Stimulated activated CD8-positive, alpha-beta memory T cell treated with anti-CD3 and anti-CD28 coated beads, Interleukin-15, amount 100 ng/mL, for 1 hour (primary cell): ENCODE measurements around the gene GRM5.
"Not testable (repeated sequence)": the region's sequence is repeated elsewhere in the genome, so short reads cannot be mapped to it uniquely, and the experiment has no call there.

Experiments used
- DNase-seq: peaks from one replicate; pipeline ENCODE4 v3.0.0-alpha.2; 2020; ENCODE audit warnings: low read depth

GRM5 gene

GRCh38 chr11:88538098-88538497 is 527.7 kb downstream of the GRM5 start:
- no peak for DNase-seq

- no peak for DNase-seq
These were observed 528.2 kb downstream of the GRM5 start for GRCh38 chr11:88537613-88538012.

DNA sequence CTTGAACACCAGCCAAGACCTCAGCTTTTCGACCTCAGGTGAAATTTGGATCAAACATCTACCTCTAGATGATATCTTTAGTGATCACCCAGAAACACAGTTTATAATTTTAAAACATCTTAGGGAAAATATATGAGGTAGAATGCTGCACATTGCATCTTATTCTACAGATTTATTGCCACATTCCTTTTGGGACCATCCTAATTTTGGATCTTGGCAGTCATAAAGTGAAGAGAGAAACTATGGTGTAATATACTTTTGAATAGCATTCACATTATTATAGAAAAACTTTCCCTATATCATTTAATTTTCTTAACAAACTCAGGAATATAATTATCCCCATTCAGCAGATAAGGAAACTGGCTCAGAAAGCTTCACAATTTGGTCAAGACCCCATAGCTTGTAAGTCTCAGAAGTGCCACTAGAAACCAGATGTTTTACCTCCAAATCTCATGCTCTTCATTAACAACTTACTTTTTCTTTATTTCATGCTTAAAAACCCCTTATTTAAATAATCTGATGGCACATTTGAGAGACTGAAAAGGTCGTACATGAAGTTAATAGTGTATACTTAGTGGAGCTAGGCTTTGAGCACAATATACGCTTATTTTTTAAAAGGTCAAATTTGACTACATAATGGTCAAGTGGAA is 529.0 kb downstream of the GRM5 start:
- DNase-seq: no peak

DNA sequence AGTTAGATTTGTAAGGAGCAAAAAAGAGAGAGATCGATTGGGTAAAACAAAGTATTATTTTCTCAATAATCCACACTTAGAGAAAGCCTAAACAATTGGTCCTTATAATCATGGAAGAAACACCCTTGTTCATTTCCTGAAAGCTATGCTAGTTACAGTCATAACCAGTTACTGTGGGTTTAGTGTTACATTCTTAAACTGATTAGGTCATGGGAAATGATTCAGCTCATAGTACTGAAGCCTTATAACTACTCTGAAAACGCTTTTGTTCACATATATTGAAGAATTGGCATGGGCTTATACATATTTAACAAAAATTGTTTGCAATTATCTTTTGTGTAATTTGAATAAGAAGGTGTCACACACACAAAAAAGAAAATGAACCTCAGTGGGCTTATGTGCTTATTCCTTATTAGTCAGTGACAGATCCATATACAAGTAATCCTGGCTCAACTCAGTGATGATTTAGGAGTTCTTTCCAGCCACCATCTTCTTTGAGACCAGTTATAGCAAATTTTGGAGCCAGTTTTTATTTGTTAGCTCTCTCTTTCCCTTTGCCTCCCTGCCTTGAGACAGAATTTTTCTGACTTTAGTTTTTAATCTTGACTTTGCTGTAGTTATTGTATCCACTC is 529.8 kb downstream of the GRM5 start:
- DNase-seq: no peak

GRCh38 chr11:88535266-88535665 is 530.5 kb downstream of the GRM5 start:
- DNase-seq: no peak

DNA sequence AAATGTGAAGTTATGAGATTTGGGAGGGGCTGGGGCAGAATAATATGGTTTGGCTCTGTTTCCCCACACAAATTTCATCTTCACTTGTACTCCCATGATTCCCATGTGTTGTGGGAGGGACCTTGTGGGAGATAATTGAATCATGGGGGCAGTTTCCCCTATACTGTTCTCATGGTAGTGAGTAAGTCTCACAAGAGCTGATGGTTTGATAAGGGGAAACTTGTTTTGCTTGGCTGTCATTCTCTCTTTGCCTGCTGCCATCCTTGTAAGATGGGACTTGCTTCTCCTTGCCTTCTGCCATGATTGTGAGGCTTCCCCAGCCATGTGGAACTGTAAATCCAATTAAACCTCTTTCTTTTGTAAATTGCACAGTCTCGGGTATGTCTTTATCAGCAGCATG is 531.1 kb downstream of the GRM5 start:
- not testable (repeated sequence) for DNase-seq

DNA sequence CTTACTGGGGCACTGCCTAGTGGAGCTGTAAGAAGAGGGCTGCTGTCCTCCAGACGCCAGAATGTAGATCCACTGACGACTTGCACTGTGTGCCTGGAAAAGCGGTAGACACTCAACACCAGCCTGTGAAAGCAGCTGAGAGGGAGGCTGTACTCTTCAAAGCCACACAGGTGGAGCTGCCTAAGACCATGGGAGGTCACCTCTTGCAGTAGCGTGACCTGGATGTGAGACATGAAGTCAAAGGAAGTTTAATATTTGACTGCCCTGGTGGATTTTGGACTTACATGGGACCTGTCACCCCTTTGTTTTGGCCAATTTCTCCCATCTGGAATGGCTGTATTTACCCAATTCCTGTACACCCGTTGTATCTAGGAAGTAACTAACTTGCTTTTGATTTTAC is 531.6 kb downstream of the GRM5 start:
- no peak for DNase-seq

DNA sequence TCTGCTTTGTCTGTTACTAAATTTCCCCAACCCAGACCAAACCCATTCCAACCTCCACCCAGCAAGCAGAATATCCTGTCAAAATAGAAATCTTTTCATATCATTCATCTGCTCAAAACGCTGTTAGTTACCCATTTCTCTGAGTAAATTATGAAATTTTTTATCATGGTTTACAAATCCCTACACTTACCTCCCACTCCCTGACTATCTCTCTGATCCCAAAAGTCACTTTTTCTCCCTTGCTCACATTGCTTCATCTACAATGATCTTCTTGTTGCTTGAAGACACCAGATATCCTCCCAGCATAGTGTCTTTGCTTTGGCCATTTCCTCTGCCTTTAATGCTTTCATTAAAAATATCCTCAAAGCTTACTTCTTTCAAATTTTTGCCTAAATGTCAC is 532.8 kb downstream of the GRM5 start:
- no peak for DNase-seq

DNA sequence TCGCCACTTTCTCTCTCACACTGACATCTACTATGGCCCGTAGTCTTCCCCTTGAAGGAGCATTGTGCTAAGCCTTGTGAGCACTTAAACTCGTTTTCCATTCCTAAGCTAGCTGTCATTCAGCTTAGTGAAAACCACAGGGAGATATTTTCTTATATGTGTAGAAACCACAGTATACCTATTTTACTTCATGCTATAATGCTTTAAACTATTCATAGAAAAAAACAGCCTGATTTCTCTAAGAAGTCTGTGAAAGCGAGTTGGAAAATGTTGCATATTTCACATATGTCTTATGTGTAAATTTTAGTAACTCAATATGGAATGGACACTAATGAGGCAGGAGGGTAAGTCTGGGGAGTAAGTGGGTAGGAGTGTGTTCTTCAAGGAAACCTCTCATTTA is 534.0 kb downstream of the GRM5 start:
- no peak for DNase-seq

- DNase-seq: no peak
These were observed 536.4 kb downstream of the GRM5 start for GRCh38 chr11:88529426-88529825.

- DNase-seq: no peak
These were observed 542.3 kb downstream of the GRM5 start for GRCh38 chr11:88523386-88524071.

- DNase-seq: no peak
These were observed 543.0 kb downstream of the GRM5 start for GRCh38 chr11:88522624-88523385.

DNA sequence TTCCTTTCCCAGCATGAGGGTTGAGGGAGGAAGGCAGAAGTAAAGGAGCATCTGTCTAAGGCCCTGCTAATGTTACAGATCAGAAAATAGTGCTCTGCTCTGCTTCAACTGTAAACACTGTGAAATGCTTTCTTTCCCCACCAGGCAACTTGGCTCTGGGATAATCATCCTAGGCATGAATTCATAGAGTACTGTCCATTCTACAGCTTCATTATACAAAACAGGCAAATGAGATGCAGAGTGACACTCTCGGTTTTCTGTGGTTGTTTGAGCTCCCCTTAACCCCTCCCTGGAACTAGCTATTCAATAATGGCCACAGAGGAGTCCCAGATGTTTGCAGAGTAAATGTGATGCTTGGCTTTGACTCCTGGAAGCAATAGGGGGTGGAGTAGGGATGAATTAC is 544.0 kb downstream of the GRM5 start:
- no peak for DNase-seq

GRCh38 chr11:88521399-88521798 is 544.4 kb downstream of the GRM5 start:
- DNase-seq: no peak

GRCh38 chr11:88520391-88520790 is 545.4 kb downstream of the GRM5 start:
- DNase-seq: no peak

DNA sequence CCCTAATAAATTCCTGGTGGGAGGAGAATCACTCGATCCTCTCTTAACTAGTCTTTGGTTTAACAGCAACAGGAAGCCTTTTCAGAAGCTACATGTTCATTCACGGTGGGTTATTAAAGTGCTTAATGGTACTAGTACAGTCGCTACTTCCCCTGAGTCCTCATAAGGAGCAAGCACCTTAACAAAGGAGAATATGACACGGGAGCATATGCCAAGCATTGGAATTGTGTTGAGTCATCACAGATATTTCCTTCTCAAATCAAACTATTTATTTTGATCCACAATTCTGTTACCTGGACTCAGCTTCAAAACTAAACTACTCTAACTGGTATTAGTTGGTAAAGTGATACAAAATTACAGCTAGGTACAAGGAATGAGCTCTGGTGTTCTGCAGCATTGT is 550.8 kb downstream of the GRM5 start:
- DNase-seq: no peak

- DNase-seq: no peak
These were observed 554.8 kb downstream of the GRM5 start for GRCh38 chr11:88511006-88511405.

DNA sequence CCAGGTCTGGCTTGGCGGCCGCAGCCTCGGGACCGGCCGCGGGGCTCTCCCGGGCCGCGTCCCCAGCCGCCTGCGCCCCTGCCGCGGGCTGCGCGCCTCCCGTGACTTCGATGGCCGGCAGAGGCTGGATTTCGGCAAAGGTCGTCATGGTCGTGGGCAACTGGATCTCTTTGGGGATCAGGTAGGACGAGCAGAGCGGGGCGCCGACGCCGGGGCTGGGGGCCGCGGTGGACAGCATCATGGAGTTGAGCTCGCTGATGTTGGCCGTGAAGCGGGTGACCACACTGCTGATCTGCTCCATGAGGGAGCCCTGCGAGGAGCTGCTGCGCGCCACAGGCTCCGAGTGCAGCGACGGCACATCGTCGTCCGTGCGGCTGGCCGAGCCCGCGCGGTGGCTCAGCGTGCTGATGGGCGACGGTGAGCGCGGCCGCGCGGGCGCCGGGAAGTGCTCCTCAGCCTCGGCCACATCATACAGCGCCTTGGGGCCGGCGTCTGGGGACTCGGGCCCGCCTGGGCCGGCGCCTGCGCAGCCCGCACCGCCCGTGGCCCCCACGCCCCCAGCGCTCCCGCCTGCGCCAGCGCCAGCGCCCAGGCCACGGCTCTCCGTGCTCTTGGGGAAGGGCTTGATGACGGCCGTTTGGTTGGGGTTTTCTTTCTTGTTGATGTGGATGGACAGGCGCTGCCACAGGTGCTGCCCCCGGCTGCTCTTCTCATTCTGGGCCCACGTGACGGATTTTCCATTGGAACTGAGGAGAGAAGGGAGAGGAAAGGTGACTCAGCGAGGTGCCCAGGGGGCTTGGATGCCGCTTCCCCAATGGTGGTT is 556.8 kb downstream of the GRM5 start:
- no peak for DNase-seq

GRCh38 chr11:88508418-88508758 is 557.4 kb downstream of the GRM5 start:
- DNase-seq: no peak

DNA sequence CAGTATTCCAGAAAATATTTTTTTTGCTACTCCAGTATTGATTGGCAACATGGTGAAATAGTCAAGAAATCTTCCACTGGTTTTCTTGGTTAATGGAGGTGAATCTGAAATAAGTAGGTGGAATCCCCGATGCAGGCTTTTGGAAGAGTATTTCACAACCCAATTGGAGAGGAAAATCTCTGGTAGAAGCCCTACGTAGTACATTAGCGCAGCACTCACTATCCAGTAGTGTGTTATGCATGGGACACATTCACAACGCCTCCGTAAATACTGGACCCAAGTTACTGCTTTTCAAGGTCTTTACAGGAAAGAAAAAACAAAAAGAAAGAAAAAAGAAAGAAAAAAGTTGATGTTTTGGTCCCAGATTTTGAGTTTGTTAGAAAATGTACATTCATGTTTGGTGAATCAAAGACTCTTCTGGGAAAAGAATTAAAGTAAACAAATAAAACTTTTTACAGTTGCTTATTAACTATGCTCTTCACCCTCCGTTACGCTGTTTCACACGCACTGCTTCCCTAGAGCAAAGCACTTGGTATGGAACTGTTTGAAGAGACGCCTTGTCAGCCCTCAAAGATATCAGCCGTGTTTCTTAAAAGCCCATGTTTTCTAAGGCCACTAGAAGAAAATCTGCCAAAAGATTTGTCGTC is 557.9 kb downstream of the GRM5 start:
- DNase-seq: no peak

- no peak for DNase-seq
These were observed 564.2 kb downstream of the GRM5 start for GRCh38 chr11:88501541-88501940.

- DNase-seq: no peak
These were observed 569.9 kb downstream of the GRM5 start for GRCh38 chr11:88495836-88496235.
